Fibroblast of peridontal ligament (primary cell): ENCODE results near the gene XIAP.
"Not testable (repeated sequence)": the region's sequence is repeated elsewhere in the genome, so short reads cannot be mapped to it uniquely, and the experiment has no call there.

Source experiments
- DNase-seq: peaks from one replicate; pipeline ENCODE4 v3.0.0-alpha.2; 2010; ENCODE audit errors: extremely low read depth

The XIAP gene

DNA sequence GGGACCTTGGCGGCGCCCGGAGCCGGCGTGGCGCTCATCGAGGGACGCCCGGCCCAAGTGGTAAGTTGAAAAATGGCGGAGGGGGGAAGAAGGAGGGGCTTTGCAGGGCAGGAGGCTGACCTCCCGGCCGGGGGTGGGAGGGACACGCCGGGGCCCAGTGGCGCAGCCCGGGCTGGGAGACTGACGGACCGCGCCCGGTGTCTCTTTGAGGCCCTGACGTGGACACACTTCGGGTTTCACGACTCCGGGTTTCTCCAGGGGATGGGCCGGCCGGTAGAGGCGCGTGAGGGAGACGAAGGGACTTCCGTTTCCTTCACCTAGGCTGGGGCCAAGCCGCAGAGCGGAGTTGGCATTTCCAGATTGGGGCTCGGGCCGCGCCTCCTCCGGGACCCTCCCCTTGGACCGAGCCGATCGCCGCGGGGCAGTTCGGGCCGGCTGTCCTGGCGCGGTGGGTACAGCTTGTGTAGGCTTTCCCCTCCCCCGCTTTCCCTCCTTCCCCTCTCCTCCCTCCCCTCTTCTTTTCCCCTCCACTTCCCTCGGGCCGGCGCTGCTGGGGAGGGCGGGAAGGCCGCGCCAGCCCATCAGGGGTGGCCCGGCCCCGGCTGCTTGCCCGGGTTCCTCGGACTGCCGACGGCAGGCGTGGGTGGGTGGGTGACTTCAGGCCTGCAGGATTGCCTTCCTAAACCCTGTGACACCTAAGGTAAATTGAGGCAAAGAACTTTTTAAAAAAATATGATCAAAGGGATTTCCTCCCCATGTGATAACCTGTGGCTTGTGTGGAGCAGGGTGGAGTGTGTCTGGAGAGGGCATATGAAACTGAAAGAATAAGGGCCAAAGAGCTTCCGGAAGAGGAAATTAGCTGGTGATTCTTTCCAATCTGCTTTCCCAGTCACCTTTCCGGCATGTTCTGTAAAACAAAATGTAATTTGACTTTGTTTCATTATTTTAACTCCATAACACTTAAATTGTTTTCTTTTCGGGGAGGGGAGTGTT lies at the start of gene XIAP:
Gene XIAP (plus strand): TSS at position 208 of the 993 bp plus-strand sequence. CDS start 25,610 bp downstream, outside the sequence.
- DNase-seq: peak; percentile 79

- peak; percentile 18 for DNase-seq
These were observed 45.5 kb upstream of the XIAP start for GRCh38 chrX:123814343-123814742.

DNA sequence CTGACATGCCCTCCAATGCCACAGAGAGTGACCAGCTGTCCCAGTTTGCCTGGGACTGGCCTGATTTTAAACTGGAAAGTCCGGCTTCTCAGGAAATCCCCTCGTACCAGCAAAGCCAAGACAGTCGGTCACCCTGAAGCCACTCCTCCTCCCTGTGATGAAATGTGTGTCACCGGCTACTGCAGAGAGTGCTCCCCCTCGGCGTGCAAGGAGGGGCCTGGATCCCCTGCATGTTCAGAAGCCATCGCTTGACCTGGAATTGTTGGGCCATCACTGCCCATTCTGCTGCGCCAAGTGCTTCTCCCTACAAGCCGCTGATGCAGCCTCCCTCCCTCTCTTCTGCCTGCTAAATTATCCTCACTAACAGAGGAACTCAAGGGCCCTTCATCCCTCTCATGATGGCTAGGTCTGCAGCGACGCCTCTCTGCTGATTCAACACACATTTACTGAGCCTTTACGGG lies 44.9 kb upstream of the XIAP start:
- not testable (repeated sequence) for DNase-seq

DNA sequence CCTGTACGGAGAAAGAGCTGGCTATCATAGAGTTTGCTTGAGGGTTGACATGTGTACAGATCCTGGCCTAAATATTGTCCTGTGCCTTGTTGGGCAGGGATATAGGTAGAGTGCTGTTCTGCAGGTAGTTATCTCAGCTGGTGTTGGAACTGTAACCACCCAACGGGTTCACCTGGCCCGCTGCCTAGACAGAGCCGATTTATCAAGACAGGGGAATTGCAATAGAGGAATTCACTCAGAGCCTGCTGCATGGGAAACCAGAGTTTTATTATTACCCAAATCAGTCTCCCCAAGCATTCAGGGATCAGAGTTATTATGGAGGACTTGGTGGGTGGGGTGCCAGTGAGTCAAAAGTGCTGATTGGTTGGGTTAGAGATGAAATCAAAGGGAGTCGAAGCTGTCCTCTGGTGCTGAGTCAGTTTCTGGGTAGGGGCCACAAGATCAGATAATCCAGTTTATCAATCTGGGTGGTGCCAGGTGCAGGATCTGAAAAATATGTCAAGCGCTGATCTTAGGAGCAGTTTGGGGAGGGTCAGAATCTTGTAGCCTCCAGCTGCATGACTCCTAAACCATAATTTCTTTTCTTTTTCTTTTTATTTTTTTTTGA lies 42.5 kb upstream of the XIAP start:
- no peak for DNase-seq

DNA sequence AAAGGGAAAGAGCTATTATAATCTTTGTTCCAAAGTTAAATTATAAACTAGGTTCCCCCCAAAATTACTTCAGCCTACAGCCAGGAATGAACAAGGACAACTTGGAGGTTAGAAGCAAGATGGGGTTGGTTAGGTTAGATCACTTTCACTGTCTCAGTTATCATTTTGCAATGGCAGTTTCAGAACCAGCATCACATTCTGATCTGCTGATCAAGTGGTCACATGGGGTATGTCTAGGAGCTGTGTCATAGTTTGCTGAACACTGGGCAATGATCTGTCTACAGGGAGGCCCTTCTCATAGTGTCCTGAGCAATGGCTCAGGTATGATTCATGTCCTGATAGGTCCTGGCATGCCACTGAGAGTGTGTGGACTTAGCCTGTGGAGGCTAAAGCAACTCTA lies 41.6 kb upstream of the XIAP start:
- peak; percentile 47 for DNase-seq

- DNase-seq: no peak
These were observed 36.9 kb upstream of the XIAP start for GRCh38 chrX:123822965-123823364.

DNA sequence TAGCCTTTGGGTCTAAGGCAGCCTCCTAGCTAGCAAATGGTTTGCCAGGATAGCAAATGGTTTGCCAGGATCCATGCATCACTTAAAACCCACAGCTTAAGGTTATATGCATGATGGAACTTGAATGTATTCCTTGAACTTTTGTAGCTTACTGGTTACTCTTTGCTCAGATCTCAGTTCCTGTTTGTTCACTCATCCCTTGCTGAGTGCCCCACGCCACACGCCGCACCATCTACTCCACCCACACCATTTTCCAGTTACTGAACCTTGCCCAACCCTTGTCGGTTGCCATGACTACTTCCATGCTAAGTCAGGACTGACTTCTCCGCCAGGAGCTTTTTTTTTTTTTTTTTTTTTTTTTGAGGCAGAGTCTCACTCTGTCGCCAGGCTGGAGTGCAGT lies 29.5 kb upstream of the XIAP start:
- peak; percentile 57 for DNase-seq

GRCh38 chrX:123833387-123833786 lies 26.5 kb upstream of the XIAP start:
- peak; percentile 45 for DNase-seq

GRCh38 chrX:123834116-123834515 lies 25.7 kb upstream of the XIAP start:
- DNase-seq: no peak

DNA sequence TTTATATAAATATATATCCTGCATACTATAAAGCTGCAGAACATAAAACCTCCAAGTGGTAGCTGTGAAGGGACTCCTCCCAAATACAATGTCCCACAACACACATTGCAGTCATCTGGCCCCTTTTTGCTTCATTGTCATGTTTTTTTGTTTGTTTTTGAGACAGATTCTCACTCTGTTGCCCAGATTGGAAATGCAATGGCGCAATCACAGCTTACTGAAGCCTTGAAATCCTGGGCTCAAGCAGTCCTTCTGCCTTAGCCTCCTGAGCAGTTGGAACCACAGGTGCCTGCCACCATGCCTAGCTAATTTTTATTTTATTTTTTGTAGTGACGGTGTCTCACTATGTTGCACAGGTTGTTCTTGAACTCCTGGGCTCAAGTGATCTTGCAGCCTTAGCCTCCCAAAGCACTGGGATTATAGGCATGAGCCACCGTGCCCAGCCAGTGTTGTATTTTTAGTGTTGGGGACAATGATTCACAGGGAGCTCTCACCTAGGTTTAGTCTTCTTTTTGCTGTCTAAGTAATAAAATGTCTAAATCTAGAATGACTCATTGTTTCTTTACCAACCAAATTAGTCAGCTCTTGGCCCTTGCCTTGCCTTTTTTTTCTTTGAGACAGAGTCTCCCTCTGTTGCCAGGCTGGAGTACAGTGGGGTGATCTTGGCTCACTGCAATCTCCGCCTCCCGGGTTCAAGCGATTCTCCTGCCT lies 24.0 kb upstream of the XIAP start:
- peak; percentile 58 for DNase-seq

- not testable (repeated sequence) for DNase-seq
These were observed 14.7 kb upstream of the XIAP start for GRCh38 chrX:123845129-123845528.

DNA sequence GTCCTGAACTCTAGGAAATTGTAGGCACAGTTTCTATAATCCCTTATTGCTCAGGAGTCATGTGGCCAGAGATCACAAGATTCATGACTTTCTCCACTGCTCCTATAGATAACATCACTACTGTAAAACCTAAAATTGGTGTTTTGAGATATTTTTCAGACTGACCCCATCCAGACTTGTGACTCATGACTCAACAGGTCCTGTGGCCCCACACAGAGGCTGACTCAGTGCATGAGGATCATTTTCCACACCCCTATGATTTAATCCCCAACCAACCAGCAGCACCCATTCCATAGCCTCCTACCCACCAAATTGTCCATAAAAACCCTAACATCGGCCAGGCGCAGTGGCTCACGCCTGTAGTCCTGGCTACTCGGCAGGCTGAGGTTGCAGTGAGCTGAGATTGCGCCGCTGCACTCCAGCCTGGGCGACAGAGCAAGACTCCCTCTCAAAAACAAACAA lies 13.2 kb upstream of the XIAP start:
- DNase-seq: peak; percentile 60

DNA sequence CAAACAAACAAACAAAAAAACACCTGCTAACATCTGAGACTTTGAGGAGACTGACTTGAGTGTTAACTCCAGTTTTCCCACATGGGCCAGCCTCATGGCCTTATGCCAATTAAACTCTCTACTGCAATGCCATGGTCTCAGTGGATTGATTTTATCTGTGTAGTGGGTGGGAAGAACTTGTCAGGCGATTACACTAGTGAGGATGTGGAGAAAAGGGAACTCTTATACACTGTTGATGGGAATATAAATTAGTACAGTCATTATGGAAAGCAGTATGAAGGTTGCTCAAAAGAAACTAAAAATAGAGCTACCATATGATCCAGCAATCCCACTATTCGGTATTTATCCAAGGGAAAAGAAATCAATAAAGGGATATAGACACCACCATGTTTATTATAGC lies 12.8 kb upstream of the XIAP start:
- DNase-seq: no peak

GRCh38 chrX:123849096-123849495 lies 10.8 kb upstream of the XIAP start:
- no peak for DNase-seq

DNA sequence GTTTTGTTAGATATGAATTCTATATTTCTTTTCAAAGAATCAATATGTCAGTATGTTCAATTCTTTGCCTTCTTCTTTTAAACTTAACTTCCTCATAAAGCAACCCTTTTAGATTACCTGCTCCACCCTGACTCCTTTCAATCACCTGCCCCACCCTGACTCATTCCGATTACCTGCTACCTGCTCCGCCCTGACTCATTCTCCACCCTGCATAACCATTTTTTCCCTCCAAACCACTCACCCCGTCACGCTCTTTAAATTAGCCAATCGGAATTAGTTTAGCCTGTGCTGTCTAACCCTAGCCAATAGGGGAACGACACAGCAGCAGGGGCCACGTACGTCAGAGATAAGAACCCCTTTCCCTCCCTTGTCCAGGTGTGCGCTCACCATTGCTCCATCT lies 9.9 kb upstream of the XIAP start:
- DNase-seq: not testable (repeated sequence)

DNA sequence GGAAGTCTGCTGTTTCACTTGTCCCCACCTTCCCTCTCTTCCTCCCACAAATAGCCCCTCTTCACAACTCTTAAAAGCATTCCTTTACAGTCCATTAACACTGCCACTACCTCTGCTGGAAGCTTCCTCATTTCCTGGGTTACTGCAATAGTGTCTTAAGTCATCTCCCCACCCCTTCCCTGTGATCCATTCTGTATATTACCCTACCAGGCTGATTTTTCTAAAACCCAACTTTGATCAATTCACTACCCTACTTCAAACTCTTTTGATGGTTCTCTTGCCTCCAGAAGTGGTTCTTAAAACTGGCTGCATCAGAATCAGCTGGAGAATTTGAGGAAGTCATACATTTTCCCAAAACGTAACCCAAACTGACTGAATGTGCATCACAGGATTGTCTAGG lies 8.8 kb upstream of the XIAP start:
- DNase-seq: no peak

- peak; percentile 34 for DNase-seq
These were observed 5.5 kb upstream of the XIAP start for GRCh38 chrX:123854329-123854728.

- no peak for DNase-seq
These were observed 426 bp upstream of the XIAP start for GRCh38 chrX:123859409-123859845.

DNA sequence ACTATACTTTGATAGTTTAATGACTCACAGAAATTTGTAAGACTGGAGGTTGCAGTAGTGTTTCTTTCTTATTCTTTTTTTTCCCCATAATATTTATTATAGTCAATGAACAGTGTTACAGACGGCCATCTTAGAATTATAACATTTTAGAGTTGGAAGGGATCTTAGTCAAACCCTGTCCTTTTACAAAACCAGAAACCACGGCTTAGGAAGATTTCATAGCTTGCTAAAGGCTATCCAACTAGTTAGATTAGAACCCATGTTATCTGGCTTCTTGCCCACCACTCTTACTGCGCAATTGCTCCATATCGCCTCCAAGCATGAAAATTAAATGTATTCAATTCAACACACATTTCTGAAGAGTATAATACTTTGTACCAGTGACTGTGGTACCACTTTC lies 1.1 kb downstream of the XIAP start:
- peak; percentile 48 for DNase-seq

GRCh38 chrX:123869488-123869887 lies 9.6 kb downstream of the XIAP start:
- peak; percentile 16 for DNase-seq

DNA sequence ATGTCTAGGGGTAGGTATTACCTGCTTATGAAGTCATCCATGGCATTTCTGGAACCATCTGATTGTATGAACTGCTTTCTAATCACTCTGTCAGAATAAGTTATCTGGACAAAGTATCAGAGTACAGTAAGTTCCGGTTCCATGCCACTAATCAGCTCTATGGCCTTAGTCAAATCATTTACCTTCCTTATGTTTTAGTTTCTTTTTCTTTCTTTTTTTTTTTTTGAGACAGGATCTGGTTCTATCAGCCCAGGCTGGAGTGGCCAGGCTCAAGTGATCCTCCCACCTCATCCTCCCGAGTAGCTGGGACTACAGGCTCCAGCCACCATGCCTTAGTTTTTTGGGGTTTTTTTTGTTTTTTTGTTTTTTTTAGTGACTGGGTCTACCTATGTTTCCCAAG lies 11.5 kb downstream of the XIAP start:
- DNase-seq: no peak

- no peak for DNase-seq
These were observed 14.1 kb downstream of the XIAP start for GRCh38 chrX:123873956-123874355.
